AG04449 (cell line): ENCODE data around the gene KDM3A.

Experiments
- CTCF ChIA-PET: fragments of 350-600 bp; formaldehyde crosslinking; extraction: SDS; loops from one replicate; lab custom pipeline; 2021; ENCODE audit warnings: antibody characterized with exemption; lab: Yijun Ruan, JAX
- POLR2A ChIA-PET: fragments of 400-600, 350-600 bp; formaldehyde crosslinking; extraction: SDS; loops from one replicate; lab custom pipeline; 2020; ENCODE audit warnings: antibody characterized with exemption, inconsistent platforms; lab: Yijun Ruan, JAX
- DNase-seq: peaks from one replicate; pipeline ENCODE4 v3.0.0-alpha.2; 2010; ENCODE audit warnings: low read depth, low spot score
- H3K4me3 ChIP-seq: 2 replicates; pipeline ENCODE4 v1.5.1; 2011; ENCODE audit warnings: low read depth, mild to moderate bottlenecking, control low read depth, low read length
- CTCF ChIP-seq: IDR thresholded peaks from one replicate; pipeline ENCODE4 v1.5.1; 2011; ENCODE audit warnings: mild to moderate bottlenecking, moderate library complexity, low read length, control low read depth, inconsistent platforms; ENCODE audit not compliant: insufficient read depth; ENCODE audit errors: missing control alignments

KDM3A gene

GRCh38 chr2:86413296-86414094, 27.7 kb upstream of the KDM3A start:
- no peak for TF ChIP-seq CTCF
- H3K4me3 ChIP-seq: no peak overlapping the region
- CTCF ChIA-PET: interaction anchor here (0.6 kb wide), 1 partner anchor 11 kb away, joined by 5 read pairs; no protein-coding TSS in a partner anchor
- POLR2A ChIA-PET: no interaction called here
- DNase-seq: no peak

GRCh38 chr2:86414996-86415395, 26.2 kb upstream of the KDM3A start:
- ChIA-PET POLR2A (no interaction called here), CTCF (no interaction called here)
- no peak overlapping the region for H3K4me3 ChIP-seq
- no peak for DNase-seq
- TF ChIP-seq CTCF: no peak

DNA sequence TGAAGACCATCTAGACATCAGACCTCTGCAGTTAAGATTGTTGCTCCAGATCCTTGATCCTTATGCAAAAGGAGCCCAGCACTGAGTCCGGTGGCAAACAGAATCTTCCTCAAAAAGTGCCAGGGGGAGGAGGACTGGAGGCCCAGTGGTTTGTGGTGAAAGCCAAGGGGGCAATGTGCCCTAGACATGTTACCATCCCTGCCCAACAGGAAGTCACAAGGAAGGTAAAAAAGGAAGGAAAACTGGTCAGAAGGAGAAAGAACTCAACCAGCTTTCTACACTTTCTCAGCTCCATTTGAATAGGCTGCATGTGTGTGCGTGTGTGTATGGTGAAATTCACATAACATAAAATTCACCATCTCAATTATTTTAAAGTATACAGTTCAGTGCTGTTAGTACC, 25.0 kb upstream of the KDM3A start:
- no peak for DNase-seq
- POLR2A ChIA-PET: no interaction called here
- no peak overlapping the region for H3K4me3 ChIP-seq
- CTCF ChIA-PET: no interaction called here
- TF ChIP-seq CTCF: no peak

- POLR2A ChIA-PET: no interaction called here
- no peak for TF ChIP-seq CTCF
- no peak for DNase-seq
- CTCF ChIA-PET: interaction anchor here (1.4 kb wide), 1 partner anchor 46 kb away, joined by 3 read pairs; no protein-coding TSS in a partner anchor
- no peak overlapping the region for H3K4me3 ChIP-seq
Measured at GRCh38 chr2:86417961-86418360, 23.2 kb upstream of the KDM3A start.

DNA sequence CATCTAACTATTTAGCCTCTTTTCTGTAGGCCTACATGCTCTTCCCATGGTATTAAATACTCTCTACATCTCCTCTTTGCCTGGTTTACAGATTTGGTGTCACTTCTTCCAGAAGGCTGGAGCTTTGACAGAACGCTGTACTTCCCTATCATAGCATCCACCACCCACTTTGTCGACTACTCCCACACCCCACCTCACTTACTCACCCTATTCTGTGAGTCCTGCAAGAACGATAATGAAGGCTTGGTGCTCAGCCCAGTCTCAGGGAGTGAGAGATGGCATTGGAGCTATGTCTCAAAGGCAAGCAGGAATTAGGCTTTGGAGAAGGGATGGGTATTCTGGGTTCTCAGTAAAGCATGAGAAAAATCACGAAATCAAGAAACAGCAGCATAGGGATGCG, 20.3 kb upstream of the KDM3A start:
- no peak overlapping the region for H3K4me3 ChIP-seq
- no peak for TF ChIP-seq CTCF
- POLR2A ChIA-PET: no interaction called here
- no peak for DNase-seq
- CTCF ChIA-PET: interaction anchor here (1.4 kb wide), 1 partner anchor 200 kb away, joined by 3 read pairs; no protein-coding TSS in a partner anchor

GRCh38 chr2:86426271-86426670, 14.9 kb upstream of the KDM3A start:
- TF ChIP-seq CTCF: no peak
- ChIA-PET POLR2A (no interaction called here), CTCF (no interaction called here)
- H3K4me3 ChIP-seq: no peak overlapping the region
- no peak for DNase-seq
